ENCODE results near the gene RNF212.

Gene RNF212

GRCh38 chr4:1077711-1078477 lies 35.5 kb downstream of the RNF212 start:
- intact Hi-C loops (cut with DNase I), result no loop called here
- no peak for DNase-seq

DNA sequence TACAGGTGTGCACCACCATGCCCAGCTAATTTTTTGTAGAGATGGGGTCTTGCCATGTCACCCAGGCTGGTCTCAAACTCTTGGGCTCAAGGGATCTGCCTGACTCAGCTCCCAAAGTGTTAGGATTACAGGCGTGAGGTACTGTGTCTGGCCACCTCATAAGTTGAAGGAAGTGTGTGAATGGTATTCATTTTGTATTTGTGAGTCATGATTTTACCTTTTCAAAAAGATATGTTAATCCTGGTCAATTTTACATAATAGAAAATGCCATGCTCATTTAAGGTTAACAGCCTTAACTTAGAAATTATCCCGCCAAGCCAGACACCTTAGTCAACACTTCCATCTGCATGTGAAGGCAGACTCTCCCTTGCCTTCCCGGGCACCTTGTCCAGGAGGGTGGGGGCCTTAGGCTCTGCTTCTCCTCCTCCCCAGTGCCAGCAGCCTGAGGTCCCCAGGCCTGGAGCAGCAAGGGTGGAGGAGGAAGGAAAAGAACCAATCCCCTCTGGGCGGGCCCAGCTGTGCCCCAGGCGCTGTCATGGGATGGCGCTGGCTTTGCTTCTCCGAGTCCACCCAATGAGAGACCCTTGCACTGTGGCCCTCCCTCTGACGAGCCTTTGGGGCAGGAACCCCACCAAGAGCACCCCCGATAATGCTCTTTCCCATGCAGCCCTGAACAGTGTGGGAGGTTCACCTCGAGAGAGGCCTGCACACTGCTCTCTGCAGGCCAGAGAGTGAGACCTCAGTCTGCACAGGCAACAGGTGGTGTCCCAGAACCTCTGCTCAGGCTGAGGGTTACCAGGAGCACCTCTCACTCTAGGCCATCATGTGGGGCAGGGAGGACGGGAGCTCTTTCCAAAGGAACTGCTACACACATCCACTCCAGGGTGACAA lies 37.3 kb downstream of the RNF212 start:
- intact Hi-C loops (cut with DNase I), result no loop called here
- DNase-seq, result no peak

- intact Hi-C loops (cut with DNase I), result no loop called here
- no peak for DNase-seq
Measured at GRCh38 chr4:1075225-1075624, 38.1 kb downstream of the RNF212 start.

DNA sequence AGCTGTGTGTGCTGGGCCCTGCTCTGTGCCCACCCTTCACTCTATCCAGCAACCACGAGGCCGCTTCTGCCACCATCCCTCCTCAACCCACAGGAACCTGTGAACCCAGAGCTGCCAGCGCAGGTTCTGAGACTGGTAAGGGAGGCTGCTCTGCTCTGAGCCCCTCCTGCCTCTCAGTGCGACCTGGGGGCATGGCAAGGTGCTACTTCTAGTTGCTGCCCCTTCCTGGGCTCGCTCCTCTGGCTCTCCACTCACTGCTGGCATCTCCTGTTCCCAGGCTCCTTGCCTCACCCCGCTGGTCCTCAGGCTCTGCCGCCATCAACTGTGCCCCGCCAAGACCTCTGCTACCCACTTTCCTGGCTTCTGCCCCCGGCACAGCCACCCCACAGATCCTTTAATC lies 39.3 kb downstream of the RNF212 start:
- no peak for DNase-seq
- intact Hi-C loops (cut with DNase I), result no loop called here

GRCh38 chr4:1072830-1073446 lies 40.4 kb downstream of the RNF212 start:
- intact Hi-C loops (cut with DNase I), result no loop called here
- peak in 41 of 42 donors; percentile 26 to 84 (median 62) for DNase-seq

DNA sequence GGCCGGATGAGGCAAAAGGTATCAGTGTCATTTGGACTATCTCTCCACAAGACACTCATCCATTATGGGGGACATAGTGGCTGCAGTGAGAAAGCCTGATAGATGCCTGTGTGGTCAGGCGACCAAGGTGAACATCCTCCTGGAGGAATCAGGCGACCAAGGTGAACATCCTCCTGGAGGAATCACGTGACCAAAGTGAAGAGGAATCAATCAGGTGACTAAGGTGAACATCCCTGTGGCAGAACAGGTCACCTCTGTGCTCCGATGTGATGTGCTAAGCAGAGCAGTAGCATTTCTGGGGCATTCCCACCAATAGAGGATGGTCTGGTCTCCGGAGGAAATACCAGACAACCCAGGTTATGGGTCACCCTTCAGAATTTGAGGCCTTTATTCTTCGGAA lies 44.0 kb downstream of the RNF212 start:
- intact Hi-C loops (cut with DNase I), result no loop called here
- DNase-seq, result no peak

DNA sequence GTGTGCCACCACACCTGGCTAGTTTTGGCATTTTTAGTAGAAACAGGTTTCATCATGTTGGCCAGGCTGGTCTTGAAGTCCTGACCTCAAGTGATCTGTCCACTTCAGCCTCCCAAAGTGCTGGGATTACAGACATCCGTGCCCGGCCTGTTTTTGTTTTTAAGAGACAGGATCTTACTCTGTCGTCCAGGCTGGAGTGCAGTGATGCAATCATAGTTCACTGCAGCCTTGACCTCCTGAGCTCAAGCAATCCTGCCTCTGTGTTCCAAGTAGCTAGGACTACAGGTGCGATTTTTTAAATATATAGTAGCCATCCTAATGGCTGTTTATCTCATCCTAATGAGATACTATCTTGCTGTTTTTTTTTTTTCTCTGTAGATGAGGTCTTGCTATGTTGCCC lies 47.6 kb downstream of the RNF212 start:
- no peak for DNase-seq
- intact Hi-C loops (cut with DNase I), result no loop called here

DNA sequence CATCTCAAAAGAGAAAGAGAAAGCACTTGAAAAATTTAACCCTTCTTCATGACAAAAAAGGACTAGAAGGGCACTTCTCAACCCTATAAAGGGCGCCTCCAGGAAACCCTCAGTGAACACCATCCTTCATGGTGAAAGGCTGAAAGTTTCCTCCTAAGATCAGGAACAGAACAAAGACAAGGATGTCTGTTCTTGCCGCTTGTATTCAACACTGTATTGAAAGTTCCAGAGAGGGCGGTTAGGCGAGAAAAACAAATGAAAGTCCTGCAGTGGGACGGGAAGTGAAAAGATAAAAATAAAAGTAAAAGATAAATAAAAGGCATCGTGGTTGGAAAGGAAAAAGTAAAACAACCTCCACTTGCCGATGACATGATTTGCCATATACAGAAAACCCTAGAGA lies 50.9 kb downstream of the RNF212 start:
- intact Hi-C loops (cut with DNase I), result no loop called here

DNA sequence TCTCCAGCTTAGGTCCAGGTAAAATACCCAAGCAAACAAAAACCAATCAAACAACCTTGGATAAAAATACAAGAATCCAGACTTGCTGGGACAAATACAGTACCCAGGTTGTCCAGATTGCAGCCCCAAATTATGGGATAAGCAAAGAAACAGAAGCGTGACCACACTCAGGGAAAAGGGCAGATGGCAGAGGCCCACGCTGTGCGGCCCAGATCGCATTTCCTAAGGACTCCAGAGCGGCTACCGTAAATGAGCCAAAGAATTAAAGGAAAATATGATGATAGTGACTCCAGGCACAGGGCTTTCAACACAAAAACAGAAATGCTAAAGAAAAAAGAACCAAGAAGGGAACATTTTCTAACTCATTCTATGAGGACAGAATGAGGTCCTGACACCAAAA lies 51.6 kb downstream of the RNF212 start:
- peak in 1 of 42 donors; percentile 5 for DNase-seq
- intact Hi-C loops (cut with DNase I), result no loop called here

More for the DNA sequence above, 50.9 kb downstream of the RNF212 start:
- no peak for DNase-seq

DNA sequence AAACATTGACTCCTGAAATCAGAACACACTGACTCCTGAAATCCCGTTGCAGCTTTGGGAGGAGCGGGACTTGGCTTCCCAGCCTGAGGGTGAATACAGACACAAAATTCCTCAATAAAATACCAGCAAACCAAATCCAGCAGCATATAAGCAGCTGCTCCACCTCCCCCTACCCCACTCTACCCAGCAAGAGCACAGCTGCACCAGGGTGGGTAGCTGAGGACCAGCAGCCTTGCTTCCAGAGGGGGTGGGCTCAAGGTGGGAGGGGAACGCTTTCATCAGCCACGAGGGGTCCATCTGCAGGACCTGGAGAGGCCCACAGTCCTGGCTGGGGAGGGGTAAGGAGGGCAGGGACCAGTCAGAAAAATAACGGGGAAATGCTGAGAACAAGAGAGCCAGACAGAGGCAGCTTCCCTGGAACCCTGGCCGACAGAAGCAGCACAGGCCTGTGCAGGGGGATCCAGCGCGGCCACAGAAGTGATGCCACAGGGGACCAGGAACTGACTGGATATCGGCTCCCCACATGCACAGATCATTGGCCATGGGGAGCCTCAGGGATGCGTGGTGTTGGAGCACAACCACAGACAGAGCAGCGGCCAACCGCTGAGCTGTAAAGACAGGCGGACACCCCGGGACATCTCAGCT lies 52.2 kb downstream of the RNF212 start:
- DNase-seq, result no peak
- intact Hi-C loops (cut with DNase I), result no loop called here

DNA sequence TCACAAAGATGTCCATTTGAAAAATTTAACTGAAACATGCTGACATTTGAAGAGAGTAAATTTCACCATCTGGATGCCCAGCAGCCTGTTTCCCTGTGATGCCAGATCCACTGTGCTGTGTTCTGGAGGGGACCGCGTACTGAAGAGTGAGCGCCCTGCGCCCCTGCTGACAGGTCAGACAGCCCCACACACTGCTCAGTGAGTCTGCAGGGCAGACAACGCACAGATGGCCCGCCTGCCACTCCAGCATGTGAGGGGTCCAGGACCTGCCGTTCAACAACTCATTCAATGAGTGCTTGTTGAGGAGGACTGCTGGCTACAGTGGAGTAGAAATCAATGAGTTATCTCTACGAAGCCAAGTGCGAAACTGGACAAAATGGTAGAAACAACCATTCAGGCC lies 52.7 kb downstream of the RNF212 start:
- intact Hi-C loops (cut with DNase I), result no loop called here

DNA sequence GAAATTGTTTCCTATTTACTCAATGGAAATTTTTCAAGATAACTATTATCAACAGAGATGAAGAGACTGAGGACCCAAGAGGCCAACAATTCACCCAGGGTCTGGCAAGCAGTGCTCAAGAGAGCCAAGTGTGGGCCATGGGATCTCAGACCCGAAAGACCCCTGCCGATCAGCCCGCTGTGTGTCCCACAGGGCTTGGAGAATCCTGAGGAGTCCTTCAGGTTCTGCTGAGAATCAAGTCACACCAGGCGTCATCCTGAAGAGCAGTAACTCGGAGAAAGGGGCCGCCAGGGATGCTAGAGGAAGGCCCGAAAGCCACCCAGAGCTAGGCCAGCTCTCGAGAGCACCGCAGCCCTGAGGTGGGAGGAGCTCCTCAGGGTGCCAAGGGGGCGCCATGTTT lies 53.2 kb downstream of the RNF212 start:
- no peak for DNase-seq
- intact Hi-C loops (cut with DNase I), result no loop called here

More for the DNA sequence above, 52.7 kb downstream of the RNF212 start:
- no peak for DNase-seq

- intact Hi-C loops (cut with DNase I), result no loop called here
- DNase-seq, result peak in 1 of 42 donors; percentile 20
Measured at GRCh38 chr4:1058997-1059665, 54.2 kb downstream of the RNF212 start.

GRCh38 chr4:1058198-1058996 lies 55.0 kb downstream of the RNF212 start:
- DNase-seq, result peak in 37 of 42 donors; percentile 44 to 94 (median 71)
- intact Hi-C loops (cut with DNase I), result no loop called here

DNA sequence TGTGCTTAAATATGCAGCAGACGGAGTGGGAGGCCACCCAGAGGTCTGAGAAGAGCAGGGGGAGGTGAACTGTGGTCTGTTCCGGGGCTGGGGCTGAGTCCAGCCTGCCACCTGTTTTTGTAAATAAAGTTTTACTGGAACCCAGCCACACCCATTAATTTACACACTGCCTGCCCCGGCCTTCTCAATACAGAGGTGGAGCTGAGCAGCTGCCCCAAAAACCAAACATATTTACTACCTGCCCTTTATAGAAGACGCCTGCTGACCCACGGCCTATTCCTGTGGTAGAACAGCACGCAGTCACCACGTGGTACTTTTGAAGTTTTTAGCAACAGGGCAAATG lies 56.0 kb downstream of the RNF212 start:
- intact Hi-C loops (cut with DNase I), result no loop called here
- DNase-seq, result peak in 1 of 42 donors; percentile 29

DNA sequence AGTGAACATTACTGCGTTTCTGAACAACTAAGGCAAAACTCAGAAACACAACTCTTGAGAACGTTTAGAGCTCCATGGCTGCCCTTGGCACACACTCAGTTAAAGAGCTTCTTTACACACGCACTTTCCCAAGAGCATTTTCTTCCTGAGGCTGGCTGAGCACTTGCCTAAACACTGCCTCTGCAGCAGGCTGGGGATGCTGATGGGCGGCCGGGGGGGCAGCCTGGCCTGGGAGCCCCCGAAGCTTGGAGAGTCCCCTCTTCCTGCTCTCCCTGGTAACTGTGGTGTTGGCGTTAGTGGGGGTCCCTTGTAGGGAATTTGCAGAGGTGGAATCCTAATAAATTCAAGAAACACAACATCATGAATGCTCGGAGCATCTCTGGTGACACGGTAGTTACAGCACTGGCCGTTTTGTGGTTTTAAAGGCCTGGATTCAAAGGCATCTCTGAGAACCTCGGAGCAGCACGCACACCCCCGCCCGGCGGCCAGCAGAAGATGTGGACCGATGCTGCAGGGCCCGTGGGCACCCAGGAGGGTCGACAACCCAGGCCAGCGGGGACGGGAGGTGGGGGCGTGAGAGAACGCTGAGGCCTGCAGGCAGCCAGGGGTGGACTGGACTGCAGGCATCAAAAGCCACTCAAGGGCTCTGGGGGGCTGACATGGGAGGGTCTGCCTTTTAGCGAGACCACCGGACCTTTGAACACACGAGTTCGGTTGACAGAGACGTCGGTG lies 56.5 kb downstream of the RNF212 start:
- intact Hi-C loops (cut with DNase I), result no loop called here
- peak in 4 of 42 donors; percentile 5 to 37 (median 16) for DNase-seq

Data from head of caudate nucleus (tissue), 42 donors.